PC-3 (cell line): ENCODE data around the gene ARHGAP26.

Experiments used
- EZH2phosphoT487 ChIP-seq: fragments of 300-600 bp; sonication (generic); IDR thresholded peaks from 2 replicates; pipeline ENCODE4 v1.6.1; 2018; ENCODE audit warnings: mild to moderate bottlenecking, antibody characterized with exemption, low read length, borderline replicate concordance
- TF ChIP-seq, protein P1 (sequence below): fragments of 300-600 bp; sonication (generic); conservative IDR thresholded peaks from 2 replicates; pipeline ENCODE4 v1.5.1; 2017; ENCODE audit warnings: antibody characterized with exemption, low read depth, mild to moderate bottlenecking, low read length

- TF ChIP-seq, protein P1, sequence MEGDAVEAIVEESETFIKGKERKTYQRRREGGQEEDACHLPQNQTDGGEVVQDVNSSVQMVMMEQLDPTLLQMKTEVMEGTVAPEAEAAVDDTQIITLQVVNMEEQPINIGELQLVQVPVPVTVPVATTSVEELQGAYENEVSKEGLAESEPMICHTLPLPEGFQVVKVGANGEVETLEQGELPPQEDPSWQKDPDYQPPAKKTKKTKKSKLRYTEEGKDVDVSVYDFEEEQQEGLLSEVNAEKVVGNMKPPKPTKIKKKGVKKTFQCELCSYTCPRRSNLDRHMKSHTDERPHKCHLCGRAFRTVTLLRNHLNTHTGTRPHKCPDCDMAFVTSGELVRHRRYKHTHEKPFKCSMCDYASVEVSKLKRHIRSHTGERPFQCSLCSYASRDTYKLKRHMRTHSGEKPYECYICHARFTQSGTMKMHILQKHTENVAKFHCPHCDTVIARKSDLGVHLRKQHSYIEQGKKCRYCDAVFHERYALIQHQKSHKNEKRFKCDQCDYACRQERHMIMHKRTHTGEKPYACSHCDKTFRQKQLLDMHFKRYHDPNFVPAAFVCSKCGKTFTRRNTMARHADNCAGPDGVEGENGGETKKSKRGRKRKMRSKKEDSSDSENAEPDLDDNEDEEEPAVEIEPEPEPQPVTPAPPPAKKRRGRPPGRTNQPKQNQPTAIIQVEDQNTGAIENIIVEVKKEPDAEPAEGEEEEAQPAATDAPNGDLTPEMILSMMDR: no peak
- no peak for TF ChIP-seq EZH2phosphoT487
Measured at GRCh38 chr5:142873831-142874230, 103.7 kb downstream of the ARHGAP26 start.
